ENCODE data around the gene AAR2.

Gene AAR2

GRCh38 chr20:36275441-36276189, 39.3 kb downstream of the AAR2 start:
- DNase-seq (ENCODE audit: low read depth in 2 of 3, low spot score in 2 of 3): no peak

GRCh38 chr20:36277546-36277945, 41.3 kb downstream of the AAR2 start:
- DNase-seq (ENCODE audit: low read depth in 2 of 3, low spot score in 2 of 3): no peak

DNA sequence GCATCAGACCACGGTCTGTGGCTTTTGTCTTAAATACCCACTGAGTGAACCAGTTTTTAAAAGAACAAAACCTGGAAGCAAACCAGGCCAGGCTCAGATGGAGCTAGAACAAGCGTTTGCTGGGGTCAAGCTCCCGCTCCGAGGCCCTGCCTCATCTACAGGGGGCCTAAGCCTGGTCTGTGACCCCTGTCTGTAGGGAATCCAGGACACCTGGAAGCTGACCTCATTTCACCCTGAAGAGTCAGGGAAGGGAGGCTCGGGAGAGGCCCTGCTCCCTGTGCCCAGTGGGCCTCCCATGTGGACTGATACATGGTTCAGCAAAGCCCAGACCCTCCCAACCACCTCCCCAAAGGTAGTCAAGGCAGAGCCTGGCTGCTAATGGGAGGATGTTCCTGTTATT, 43.1 kb downstream of the AAR2 start:
- DNase-seq (ENCODE audit: low read depth in 2 of 3, low spot score in 2 of 3): no peak

DNA sequence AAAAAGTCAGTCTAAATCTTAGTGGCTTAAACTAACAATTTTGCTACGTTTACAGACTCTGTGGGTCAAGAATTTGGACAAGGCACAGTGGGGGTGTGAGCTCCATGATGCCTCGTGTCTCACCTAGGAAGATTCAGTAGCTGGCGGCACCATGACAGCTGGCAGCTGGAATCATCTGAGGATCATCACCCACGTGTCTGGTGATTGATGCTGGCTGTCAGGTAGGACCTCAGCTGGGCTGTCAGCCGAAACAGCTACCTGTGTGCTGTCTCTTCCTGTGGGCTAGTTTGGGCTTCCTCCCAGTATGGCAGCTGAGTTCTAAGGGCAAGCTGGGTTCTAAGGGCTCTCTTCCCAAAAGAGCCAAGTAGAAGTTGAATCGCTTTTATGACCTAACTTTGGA, 43.5 kb downstream of the AAR2 start:
- DNase-seq (ENCODE audit: low read depth in 2 of 3, low spot score in 2 of 3): no peak

DNA sequence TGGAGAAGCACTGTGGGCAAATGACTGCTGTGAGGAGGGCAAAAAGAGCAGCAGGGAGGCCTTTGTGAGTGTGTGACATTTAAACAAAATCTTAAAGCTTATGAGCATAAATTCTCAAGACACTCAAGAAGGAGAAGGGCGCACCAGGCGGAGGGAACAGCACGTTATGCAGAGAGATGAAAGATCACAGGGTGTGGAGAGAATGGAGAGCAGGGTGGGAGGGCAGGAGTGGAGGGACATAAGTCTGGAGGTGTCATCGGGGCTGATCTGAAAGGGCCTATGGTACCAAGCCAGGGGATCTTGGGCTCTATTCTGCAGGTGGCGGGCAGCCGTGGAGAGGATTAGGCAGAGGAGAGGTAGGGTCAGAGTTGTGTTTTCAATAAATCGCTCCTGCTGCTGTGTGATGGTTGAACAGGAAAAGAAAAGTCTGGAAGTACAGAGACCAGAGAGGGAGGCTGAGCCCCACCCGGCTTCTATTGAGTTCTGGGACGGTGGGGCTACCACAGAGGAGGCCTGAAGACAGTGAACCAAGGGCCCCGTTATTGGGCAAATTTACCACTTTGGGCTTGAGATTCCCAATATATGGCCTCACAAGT, 45.6 kb downstream of the AAR2 start:
- DNase-seq (ENCODE audit: low read depth in 2 of 3, low spot score in 2 of 3): no peak

- no peak for DNase-seq (ENCODE audit: low read depth in 2 of 3, low spot score in 2 of 3)
Observed at GRCh38 chr20:36284751-36285150, 48.5 kb downstream of the AAR2 start.

- DNase-seq (ENCODE audit: low read depth in 2 of 3, low spot score in 2 of 3): no peak
Observed at GRCh38 chr20:36285746-36286447, 49.6 kb downstream of the AAR2 start.

GRCh38 chr20:36297656-36298055, 61.4 kb downstream of the AAR2 start:
- DNase-seq (ENCODE audit: low read depth in 2 of 3, low spot score in 2 of 3): no peak

DNA sequence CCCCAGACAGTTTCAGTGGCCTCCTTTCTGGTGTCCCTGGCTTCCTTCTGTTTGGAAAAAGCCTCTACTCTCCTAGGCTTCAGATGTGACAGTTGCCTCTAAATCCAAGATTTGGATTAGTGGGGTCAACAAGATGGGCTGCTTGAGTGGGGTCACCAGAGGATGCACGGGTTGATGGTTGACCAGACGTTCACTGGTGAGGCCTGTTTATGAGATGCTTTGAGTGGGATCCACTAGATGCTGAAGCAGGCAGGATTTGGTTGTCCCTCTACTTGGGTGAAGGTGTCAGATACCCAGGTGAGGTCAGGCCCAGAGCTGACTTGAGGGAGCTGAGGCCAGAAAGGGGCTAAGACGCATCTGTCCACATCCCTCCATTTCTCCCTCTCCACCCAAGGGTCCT, 61.8 kb downstream of the AAR2 start:
- DNase-seq (ENCODE audit: low read depth in 2 of 3, low spot score in 2 of 3): no peak

GRCh38 chr20:36298795-36299339, 62.6 kb downstream of the AAR2 start:
- no peak for DNase-seq (ENCODE audit: low read depth in 2 of 3, low spot score in 2 of 3)

DNA sequence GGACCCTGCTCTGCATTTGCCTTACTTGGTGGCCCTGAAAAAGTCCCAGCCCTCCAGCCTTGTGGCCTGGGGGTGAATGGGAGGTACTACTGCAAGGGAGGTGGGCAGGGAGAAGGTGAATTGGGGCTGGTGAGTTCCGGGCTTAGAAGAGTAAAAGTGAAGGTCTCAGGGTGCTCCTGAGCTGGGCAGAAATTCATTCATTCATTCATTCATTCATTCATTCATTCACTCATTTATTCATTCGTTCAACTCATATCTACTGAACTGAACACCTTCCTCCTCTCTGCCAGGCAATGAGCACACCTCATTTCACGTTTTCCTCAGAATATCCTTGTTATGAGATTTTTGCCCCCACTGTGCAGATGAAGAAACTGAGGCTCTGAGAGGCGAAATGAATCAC, 63.2 kb downstream of the AAR2 start:
- no peak for DNase-seq (ENCODE audit: low read depth in 2 of 3, low spot score in 2 of 3)

GRCh38 chr20:36301359-36302119, 65.3 kb downstream of the AAR2 start:
- DNase-seq (ENCODE audit: low read depth in 2 of 3, low spot score in 2 of 3): no peak

GRCh38 chr20:36303020-36303595, 66.8 kb downstream of the AAR2 start:
- no peak for DNase-seq (ENCODE audit: low read depth in 2 of 3, low spot score in 2 of 3)

DNA sequence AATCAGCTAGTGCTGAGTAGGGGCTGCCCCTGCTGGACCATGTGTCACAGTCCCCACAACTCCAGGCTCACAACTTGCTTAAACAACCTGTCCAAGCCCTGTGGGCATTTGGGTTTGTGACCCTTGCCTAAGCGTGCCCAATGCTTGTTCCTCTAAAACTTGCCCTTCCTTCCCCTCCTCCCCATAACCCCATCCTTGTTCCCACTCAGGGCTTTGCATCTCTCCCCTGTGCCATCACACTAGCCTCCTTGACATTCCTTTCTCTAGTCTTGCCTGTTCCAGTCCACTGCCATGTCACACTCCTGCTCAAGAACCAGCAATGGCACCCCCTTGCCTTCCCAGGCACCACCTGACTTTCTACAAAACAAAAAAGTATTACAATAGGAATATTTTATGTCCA, 67.6 kb downstream of the AAR2 start:
- no peak for DNase-seq (ENCODE audit: low read depth in 2 of 3, low spot score in 2 of 3)

GRCh38 chr20:36304786-36305495, 68.7 kb downstream of the AAR2 start:
- no peak for DNase-seq (ENCODE audit: low read depth in 2 of 3, low spot score in 2 of 3)

GRCh38 chr20:36305602-36306551, 69.6 kb downstream of the AAR2 start, which contains the start of gene DLGAP4:
DLGAP4 (plus strand) TSS chr20:36306339; CDS start chr20:36431718, 125,379 bp downstream.
- no peak for DNase-seq (ENCODE audit: low read depth in 2 of 3, low spot score in 2 of 3)

Data from activated CD8-positive, alpha-beta memory T cell treated with anti-CD3 and anti-CD28 coated beads for 48 hours (primary cell).